ENCODE results near the gene BEGAIN. TPM values are rescaled to one million over a fixed set of nuclear protein-coding genes. Genes with fewer than 3 reads are reported as not detected.
"Not testable (repeated sequence)": the region's sequence is repeated elsewhere in the genome, so short reads cannot be mapped to it uniquely, and the experiment has no call there.

BEGAIN gene
- total and polyA plus RNA-seq, 9 donors, result 2.0 to 7.9 (median 4.5) TPM

DNA sequence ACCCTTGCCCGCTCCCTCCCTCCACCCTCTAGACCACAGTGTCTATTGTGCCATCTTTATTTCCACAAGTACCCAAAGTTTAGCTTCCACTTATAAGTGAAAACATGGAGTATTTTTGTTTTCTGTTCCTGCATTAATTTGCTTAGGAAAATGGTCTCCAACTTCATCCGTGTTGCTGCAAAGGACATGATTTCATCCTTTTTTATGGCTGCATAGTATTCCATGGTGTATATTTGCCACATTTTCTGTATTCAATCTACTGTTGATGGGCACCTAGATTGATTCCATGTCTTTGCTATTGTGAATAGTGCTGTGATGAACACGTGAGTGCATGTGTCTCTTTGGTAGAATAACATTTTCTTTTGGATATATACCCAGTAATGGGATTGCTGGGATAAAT, 81.2 kb downstream of the BEGAIN start:
- H3K27ac ChIP-seq (ENCODE audit: low read length); H3K4me1 ChIP-seq (ENCODE audit: control insufficient read depth, insufficient read depth, low read length); H3K9me3 ChIP-seq (replicated peaks; ENCODE audit: control insufficient read depth, low read depth, low read length); DNase-seq; H3K27me3 ChIP-seq (ENCODE audit: control insufficient read depth, insufficient read depth, low read length); H3K36me3 ChIP-seq (ENCODE audit: control insufficient read depth, insufficient read depth, low read length); H3K4me3 ChIP-seq (ENCODE audit: low read length): not testable (repeated sequence)
- no CpG with 5 or more reads among the region's 3 CpGs for WGBS (ENCODE audit: insufficient coverage)

GRCh38 chr14:100504372-100505078, 82.7 kb downstream of the BEGAIN start:
- Histone ChIP-seq H3K36me3 (ENCODE audit: control insufficient read depth, insufficient read depth, low read length) (no peaks in the 10 kb centered on the region), H3K27ac (ENCODE audit: low read length) (no peak overlapping the region), H3K27me3 (ENCODE audit: control insufficient read depth, insufficient read depth, low read length) (no peaks in the 10 kb centered on the region), H3K9me3 (replicated peaks; ENCODE audit: control insufficient read depth, low read depth, low read length) (peaks cover 8% of the 10 kb centered on the region), H3K4me3 (ENCODE audit: low read length) (no peak overlapping the region), H3K4me1 (ENCODE audit: control insufficient read depth, insufficient read depth, low read length) (no peaks in the 10 kb centered on the region)
- DNase-seq, result no peak
- WGBS (ENCODE audit: insufficient coverage), result no CpG with 5 or more reads among the region's 3 CpGs

DNA sequence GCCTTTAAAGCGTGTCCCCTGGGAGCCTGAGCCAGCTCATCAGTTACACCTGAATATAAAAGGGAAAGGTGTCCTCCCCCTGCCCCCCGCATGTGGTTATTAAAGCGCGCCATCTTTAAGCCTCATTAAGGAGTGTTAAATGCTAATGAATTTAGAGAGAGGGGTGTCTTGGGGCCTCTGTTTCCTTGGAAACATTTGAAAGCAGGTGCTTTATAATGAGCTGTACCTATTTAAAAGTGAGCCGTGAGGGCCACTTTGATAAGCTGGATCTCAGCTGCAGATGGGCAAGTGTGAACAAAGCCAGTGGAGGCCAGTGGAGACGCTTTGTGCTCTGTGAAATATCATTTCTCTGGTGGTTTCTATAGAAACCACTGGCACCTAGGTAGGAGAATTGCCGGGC, 84.0 kb downstream of the BEGAIN start:
- WGBS (ENCODE audit: insufficient coverage), result 83% methylated on average over 3 of the region's 7 CpGs
- Histone ChIP-seq H3K36me3 (ENCODE audit: control insufficient read depth, insufficient read depth, low read length) (no peaks in the 10 kb centered on the region), H3K9me3 (replicated peaks; ENCODE audit: control insufficient read depth, low read depth, low read length) (peaks cover 8% of the 10 kb centered on the region), H3K4me3 (ENCODE audit: low read length) (no peak overlapping the region), H3K27me3 (ENCODE audit: control insufficient read depth, insufficient read depth, low read length) (no peaks in the 10 kb centered on the region), H3K27ac (ENCODE audit: low read length) (no peak overlapping the region), H3K4me1 (ENCODE audit: control insufficient read depth, insufficient read depth, low read length) (no peaks in the 10 kb centered on the region)
- no peak for DNase-seq

DNA sequence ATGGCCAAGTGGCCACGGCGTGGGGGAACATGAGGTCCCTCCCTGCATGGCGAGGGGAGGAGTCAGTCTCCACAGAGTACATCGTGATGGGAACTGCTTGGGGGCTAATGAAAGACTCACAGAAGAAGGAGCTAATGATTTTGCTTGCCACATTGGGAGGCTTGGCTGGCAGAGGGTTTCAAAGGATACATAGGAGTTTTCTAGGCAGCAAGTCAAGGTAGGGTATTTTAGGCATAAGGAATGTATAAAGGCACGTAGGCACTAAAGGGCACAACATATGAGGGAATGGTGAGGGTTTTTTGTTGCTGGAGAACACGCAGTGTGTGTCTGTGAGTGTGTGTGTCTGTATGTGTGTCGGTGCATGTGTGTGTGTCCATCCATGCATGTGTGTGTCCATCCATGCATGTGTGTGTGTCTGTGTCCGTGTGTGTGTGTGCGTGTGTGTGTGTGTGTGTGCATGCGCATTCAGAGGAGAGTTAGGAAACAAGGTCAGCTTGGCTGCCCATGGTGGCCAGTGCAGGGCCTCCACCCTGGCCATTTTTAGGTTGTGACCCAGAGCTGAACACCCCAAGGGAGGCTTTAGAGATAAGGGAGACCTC, 84.5 kb downstream of the BEGAIN start:
- no peaks in the 10 kb centered on the region for H3K36me3 ChIP-seq (ENCODE audit: control insufficient read depth, insufficient read depth, low read length)
- H3K27me3 ChIP-seq (ENCODE audit: control insufficient read depth, insufficient read depth, low read length), result no peaks in the 10 kb centered on the region
- no peak overlapping the region for H3K4me3 ChIP-seq (ENCODE audit: low read length)
- no peaks in the 10 kb centered on the region for H3K4me1 ChIP-seq (ENCODE audit: control insufficient read depth, insufficient read depth, low read length)
- no peak overlapping the region for H3K27ac ChIP-seq (ENCODE audit: low read length)
- 87% methylated on average over 10 of the region's 10 CpGs for WGBS (ENCODE audit: insufficient coverage)
- DNase-seq, result no peak
- peaks cover 8% of the 10 kb centered on the region for H3K9me3 ChIP-seq (replicated peaks; ENCODE audit: control insufficient read depth, low read depth, low read length)

- no peaks in the 10 kb centered on the region for H3K4me1 ChIP-seq (ENCODE audit: control insufficient read depth, insufficient read depth, low read length)
- no peaks in the 10 kb centered on the region for H3K27me3 ChIP-seq (ENCODE audit: control insufficient read depth, insufficient read depth, low read length)
- DNase-seq, result no peak
- peaks cover 5% of the 10 kb centered on the region for H3K9me3 ChIP-seq (replicated peaks; ENCODE audit: control insufficient read depth, low read depth, low read length)
- H3K4me3 ChIP-seq (ENCODE audit: low read length), result no peak overlapping the region
- no peak overlapping the region for H3K27ac ChIP-seq (ENCODE audit: low read length)
- no peaks in the 10 kb centered on the region for H3K36me3 ChIP-seq (ENCODE audit: control insufficient read depth, insufficient read depth, low read length)
- WGBS (ENCODE audit: insufficient coverage), result 72% methylated on average over 3 of the region's 9 CpGs
Observed at GRCh38 chr14:100500128-100500527, 87.1 kb downstream of the BEGAIN start.

GRCh38 chr14:100498068-100498467, 89.1 kb downstream of the BEGAIN start:
- Histone ChIP-seq H3K27ac (ENCODE audit: low read length) (no peak overlapping the region), H3K9me3 (replicated peaks; ENCODE audit: control insufficient read depth, low read depth, low read length) (peaks cover 2% of the 10 kb centered on the region), H3K27me3 (ENCODE audit: control insufficient read depth, insufficient read depth, low read length) (no peaks in the 10 kb centered on the region), H3K4me1 (ENCODE audit: control insufficient read depth, insufficient read depth, low read length) (no peaks in the 10 kb centered on the region), H3K36me3 (ENCODE audit: control insufficient read depth, insufficient read depth, low read length) (no peaks in the 10 kb centered on the region), H3K4me3 (ENCODE audit: low read length) (no peak overlapping the region)
- 81% methylated on average over 3 of the region's 9 CpGs for WGBS (ENCODE audit: insufficient coverage)
- DNase-seq, result no peak

DNA sequence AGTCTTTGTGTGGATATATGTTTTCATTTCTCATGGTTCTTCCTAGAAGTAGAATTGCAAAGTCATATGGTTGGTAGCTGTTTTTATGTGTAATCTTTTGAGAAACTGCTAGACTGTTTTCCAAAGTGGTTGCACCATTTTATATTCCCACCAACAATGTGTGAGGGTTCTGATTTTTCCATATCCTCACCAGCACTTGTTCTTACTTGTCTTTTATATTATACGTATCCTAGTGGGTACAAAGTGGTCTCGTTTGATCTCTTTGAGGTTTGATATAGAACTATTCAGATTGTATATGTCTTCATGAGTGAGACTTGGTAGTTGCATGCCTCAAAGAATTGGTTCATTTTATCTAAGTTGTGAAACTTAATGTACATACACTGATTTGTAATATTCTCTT, 91.3 kb downstream of the BEGAIN start:
- Histone ChIP-seq H3K27me3 (ENCODE audit: control insufficient read depth, insufficient read depth, low read length) (no peaks in the 10 kb centered on the region), H3K9me3 (replicated peaks; ENCODE audit: control insufficient read depth, low read depth, low read length) (peaks cover 2% of the 10 kb centered on the region)
- WGBS (ENCODE audit: insufficient coverage), result no CpG with 5 or more reads among the region's 2 CpGs

GRCh38 chr14:100494645-100495044, 92.6 kb downstream of the BEGAIN start:
- Histone ChIP-seq H3K27ac (ENCODE audit: low read length) (no peak overlapping the region), H3K27me3 (ENCODE audit: control insufficient read depth, insufficient read depth, low read length) (no peaks in the 10 kb centered on the region), H3K4me1 (ENCODE audit: control insufficient read depth, insufficient read depth, low read length) (no peaks in the 10 kb centered on the region), H3K9me3 (replicated peaks; ENCODE audit: control insufficient read depth, low read depth, low read length) (peaks cover 2% of the 10 kb centered on the region), H3K4me3 (ENCODE audit: low read length) (no peak overlapping the region), H3K36me3 (ENCODE audit: control insufficient read depth, insufficient read depth, low read length) (no peaks in the 10 kb centered on the region)
- WGBS (ENCODE audit: insufficient coverage), result no CpG with 5 or more reads among the region's 4 CpGs
- no peak for DNase-seq

More for the DNA sequence above, 91.3 kb downstream of the BEGAIN start:
- H3K4me3 ChIP-seq (ENCODE audit: low read length), result no peak overlapping the region
- H3K4me1 ChIP-seq (ENCODE audit: control insufficient read depth, insufficient read depth, low read length), result no peaks in the 10 kb centered on the region
- no peaks in the 10 kb centered on the region for H3K36me3 ChIP-seq (ENCODE audit: control insufficient read depth, insufficient read depth, low read length)
- H3K27ac ChIP-seq (ENCODE audit: low read length), result no peak overlapping the region
- no peak for DNase-seq

- Histone ChIP-seq H3K27me3 (ENCODE audit: control insufficient read depth, insufficient read depth, low read length) (no peaks in the 10 kb centered on the region), H3K4me1 (ENCODE audit: control insufficient read depth, insufficient read depth, low read length) (peaks cover 6% of the 10 kb centered on the region), H3K27ac (ENCODE audit: low read length) (no peak overlapping the region), H3K36me3 (ENCODE audit: control insufficient read depth, insufficient read depth, low read length) (no peaks in the 10 kb centered on the region), H3K9me3 (replicated peaks; ENCODE audit: control insufficient read depth, low read depth, low read length) (no peaks in the 10 kb centered on the region), H3K4me3 (ENCODE audit: low read length) (no peak overlapping the region)
- DNase-seq, result no peak
- WGBS (ENCODE audit: insufficient coverage), result 73% methylated on average over 1 of the region's 4 CpGs
Observed at GRCh38 chr14:100490252-100490651, 97.0 kb downstream of the BEGAIN start.

GRCh38 chr14:100488057-100488456, 99.2 kb downstream of the BEGAIN start:
- Histone ChIP-seq H3K27ac (ENCODE audit: low read length) (no peak overlapping the region), H3K4me3 (ENCODE audit: low read length) (no peak overlapping the region), H3K9me3 (replicated peaks; ENCODE audit: control insufficient read depth, low read depth, low read length) (no peaks in the 10 kb centered on the region), H3K4me1 (ENCODE audit: control insufficient read depth, insufficient read depth, low read length) (peaks cover 6% of the 10 kb centered on the region), H3K27me3 (ENCODE audit: control insufficient read depth, insufficient read depth, low read length) (no peaks in the 10 kb centered on the region), H3K36me3 (ENCODE audit: control insufficient read depth, insufficient read depth, low read length) (peaks cover 8% of the 10 kb centered on the region)
- WGBS (ENCODE audit: insufficient coverage), result 69% methylated on average over 2 of the region's 7 CpGs
- DNase-seq, result no peak
